Right lobe of liver (tissue), 6 donors: ENCODE measurements around the gene MORC2. TPM values are rescaled to one million over a fixed set of nuclear protein-coding genes. Genes with fewer than 3 reads are reported as not detected.

Experiments used
- ATAC-seq, 4 donors: fragments of 200-7000 bp; cut with Tn5 transposase; one replicate each; pipeline ENCODE4 v1.9.1; 2020; ENCODE audit warnings: mild to moderate bottlenecking in 4 of 4, moderate library complexity in 4 of 4
- DNase-seq, 3 donors: peaks; one replicate each; pipeline ENCODE4 v3.0.0-alpha.2; 2020
- H3K27ac ChIP-seq, 3 donors: fragments of 200-600 bp; one replicate each; pipeline ENCODE4 v1.8.0; 2022
- H3K27me3 ChIP-seq, 2 donors: fragments of 200-600 bp; one replicate each; pipeline ENCODE4 v1.8.0; 2022
- H3K36me3 ChIP-seq, 4 donors: fragments of 200-600 bp; sonication (generic) in 1 of 4; one replicate each; pipeline versions ENCODE4 v1.5.1 to v1.8.0; 2017 to 2022; ENCODE audit warnings: control low read depth in 1 of 4
- H3K4me1 ChIP-seq, 4 donors: fragments of 200-600 bp; sonication (generic) in 1 of 4; one replicate each; pipeline versions ENCODE4 v1.5.1 to v1.8.0; 2017 to 2022; ENCODE audit warnings: control low read depth in 1 of 4
- H3K4me3 ChIP-seq, 3 donors: fragments of 200-600 bp; one replicate each; pipeline ENCODE4 v1.8.0; 2022
- H3K9me3 ChIP-seq, 4 donors: fragments of 200-600 bp; sonication (generic) in 1 of 4; one replicate each; pipeline versions ENCODE4 v1.5.1 to v1.8.0; 2017 to 2022; ENCODE audit warnings: control low read depth in 1 of 4
- POLR2A ChIP-seq: fragments of 450-650 bp; IDR thresholded peaks from one replicate; pipeline ENCODE4 v1.6.1; 2017; ENCODE audit warnings: antibody characterized with exemption, mild to moderate bottlenecking
- WGBS: methylation state at CpG from one replicate; pipeline ENCODE4 v1.1.6; 2018; ENCODE audit warnings: low coverage, low lambda C conversion rate; ENCODE audit not compliant: insufficient coverage; ENCODE audit errors: missing lambda C conversion rate; 5-methylcytosine and 5-hydroxymethylcytosine counted together
- intact Hi-C, 2 donors: fragments of 100-400 bp; cut with DNase I; formaldehyde crosslinking; loops; one replicate each; pipeline versions ENCODE4 v1.11.2 to v1.14.1; 2022
- total RNA-seq, 6 experiments: library from RNA; depleted of rRNA in 2 of 6; stranded (reverse); fragments of >200 nt in 2 of 6; fragmentation: NEBNext Ultra II Directional in 3 of 6; extraction: Animal tissue kit (Norgen Biotek cat#: 25700) in 3 of 6; gene quantifications; one replicate each; pipeline versions ENCODE4 v1.1.0 to v1.2.4, GENCODE V29; 2016 to 2023
- TF ChIP-seq, protein P1 (sequence below), 4 donors: fragments of 200-600 bp in 3 of 4; fragments of 450-650 bp in 1 of 4; IDR thresholded peaks; one replicate each; pipeline versions ENCODE4 v1.5.1 to v1.8.0; 2016 to 2022; ENCODE audit warnings: antibody characterized with exemption in 4 of 4, mild to moderate bottlenecking in 2 of 4
- donor health status: DM: no; HTN: yes; CAD: no.
- donor health status: DM: no; HTN: no; CAD: no.
- donor health status: DM: no; HTN: no; CAD: no.
- donor health status: DM: no; HTN: yes; CAD: no.
- donor health status: DM: no; HTN: yes; CAD: no.

Gene MORC2
- total RNA-seq, 6 experiments from 2014 or later: 7.0 to 15.6 (median 10.8) TPM

DNA sequence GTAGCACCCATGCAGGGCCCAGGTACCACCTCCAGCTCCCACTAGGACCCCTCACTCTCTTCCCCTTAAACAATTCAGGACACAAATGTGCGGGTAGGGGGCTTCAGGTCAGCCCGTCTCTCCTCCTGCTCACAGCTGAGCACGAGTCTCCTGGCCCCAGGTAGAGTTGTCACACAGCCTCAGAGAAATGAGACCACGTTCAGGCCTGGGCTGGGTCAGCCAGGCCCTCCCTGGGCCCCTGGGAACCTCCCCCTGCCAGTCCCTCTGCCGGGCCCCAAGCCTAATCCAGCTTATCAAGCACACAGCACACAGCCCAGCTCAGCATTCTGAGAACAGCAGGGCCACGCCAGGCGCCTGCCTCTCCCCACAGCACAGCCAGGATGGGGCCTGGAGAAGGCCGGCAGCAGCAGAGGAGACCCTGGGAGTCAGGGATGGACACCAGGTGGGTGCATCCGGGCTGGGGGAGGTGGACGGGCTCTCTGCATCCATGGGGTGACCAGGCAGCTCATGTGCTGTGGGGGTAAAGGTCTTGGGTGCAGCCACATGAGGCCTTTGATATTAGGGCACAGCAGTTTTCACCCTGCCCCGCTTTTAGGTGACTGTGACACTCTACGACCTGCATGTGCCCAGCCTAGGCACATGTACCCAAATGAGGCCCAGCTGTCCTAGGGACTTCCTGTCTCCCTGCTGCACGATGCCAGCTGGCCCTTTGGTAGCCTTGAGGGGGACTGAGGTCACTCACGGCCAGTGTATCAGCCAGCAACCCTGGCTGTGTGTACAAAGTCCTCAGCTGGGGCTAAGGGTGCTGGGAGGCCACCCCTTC lies 87.0 kb downstream of the MORC2 start:
- intact Hi-C loops: no loop called here

DNA sequence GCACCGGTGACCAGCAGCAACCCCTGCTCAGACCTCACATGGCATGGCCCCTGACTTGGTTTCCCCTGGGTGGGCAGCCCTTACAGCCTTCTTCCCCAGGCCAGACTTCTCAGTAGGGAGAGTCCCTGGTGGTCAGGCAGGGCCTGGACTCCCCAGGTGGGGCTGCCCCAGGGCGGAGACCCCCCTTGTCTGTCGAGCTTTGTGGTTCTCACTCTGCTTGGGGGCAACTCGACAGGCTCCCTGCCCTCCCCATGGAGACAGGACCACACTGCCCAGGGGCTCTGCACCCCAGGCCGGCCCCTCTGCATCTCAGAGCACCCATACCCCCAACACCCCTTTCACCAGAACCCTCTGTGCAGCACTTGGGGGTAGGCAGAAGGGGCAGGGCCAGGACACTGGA lies 87.7 kb downstream of the MORC2 start:
- 100% methylated on average over 1 of the region's 5 CpGs for WGBS
- no peaks in the 10 kb centered on the region for H3K9me3 ChIP-seq
- no peak overlapping the region for H3K27ac ChIP-seq
- H3K36me3 ChIP-seq: no peaks in the 10 kb centered on the region
- intact Hi-C loops: no loop called here
- ATAC-seq (no peak), DNase-seq (peak in 1 of 3 donors; percentile 37)
- no peak overlapping the region for H3K4me3 ChIP-seq
- TF ChIP-seq, protein P1, sequence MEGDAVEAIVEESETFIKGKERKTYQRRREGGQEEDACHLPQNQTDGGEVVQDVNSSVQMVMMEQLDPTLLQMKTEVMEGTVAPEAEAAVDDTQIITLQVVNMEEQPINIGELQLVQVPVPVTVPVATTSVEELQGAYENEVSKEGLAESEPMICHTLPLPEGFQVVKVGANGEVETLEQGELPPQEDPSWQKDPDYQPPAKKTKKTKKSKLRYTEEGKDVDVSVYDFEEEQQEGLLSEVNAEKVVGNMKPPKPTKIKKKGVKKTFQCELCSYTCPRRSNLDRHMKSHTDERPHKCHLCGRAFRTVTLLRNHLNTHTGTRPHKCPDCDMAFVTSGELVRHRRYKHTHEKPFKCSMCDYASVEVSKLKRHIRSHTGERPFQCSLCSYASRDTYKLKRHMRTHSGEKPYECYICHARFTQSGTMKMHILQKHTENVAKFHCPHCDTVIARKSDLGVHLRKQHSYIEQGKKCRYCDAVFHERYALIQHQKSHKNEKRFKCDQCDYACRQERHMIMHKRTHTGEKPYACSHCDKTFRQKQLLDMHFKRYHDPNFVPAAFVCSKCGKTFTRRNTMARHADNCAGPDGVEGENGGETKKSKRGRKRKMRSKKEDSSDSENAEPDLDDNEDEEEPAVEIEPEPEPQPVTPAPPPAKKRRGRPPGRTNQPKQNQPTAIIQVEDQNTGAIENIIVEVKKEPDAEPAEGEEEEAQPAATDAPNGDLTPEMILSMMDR (IDR thresholded peaks at IDR 0.05): no peak
- no peak for TF ChIP-seq POLR2A
- no peaks in the 10 kb centered on the region for H3K27me3 ChIP-seq
- peaks cover 0 to 11% (median 0%) of the 10 kb centered on the region in 4 donors for H3K4me1 ChIP-seq

More for the DNA sequence above, 87.0 kb downstream of the MORC2 start:
- no peak for TF ChIP-seq POLR2A
- TF ChIP-seq, protein P1 (IDR thresholded peaks at IDR 0.05): no peak
- Histone ChIP-seq H3K36me3 (no peaks in the 10 kb centered on the region), H3K4me1 (peaks cover 0 to 11% (median 0%) of the 10 kb centered on the region in 4 donors), H3K4me3 (no peak overlapping the region), H3K9me3 (no peaks in the 10 kb centered on the region), H3K27ac (no peak overlapping the region), H3K27me3 (no peaks in the 10 kb centered on the region)
- peak; percentile 41 to 72 (median 62) for DNase-seq
- WGBS: 21% methylated on average over 2 of the region's 14 CpGs
- peak; percentile 60 to 82 (median 70) for ATAC-seq

DNA sequence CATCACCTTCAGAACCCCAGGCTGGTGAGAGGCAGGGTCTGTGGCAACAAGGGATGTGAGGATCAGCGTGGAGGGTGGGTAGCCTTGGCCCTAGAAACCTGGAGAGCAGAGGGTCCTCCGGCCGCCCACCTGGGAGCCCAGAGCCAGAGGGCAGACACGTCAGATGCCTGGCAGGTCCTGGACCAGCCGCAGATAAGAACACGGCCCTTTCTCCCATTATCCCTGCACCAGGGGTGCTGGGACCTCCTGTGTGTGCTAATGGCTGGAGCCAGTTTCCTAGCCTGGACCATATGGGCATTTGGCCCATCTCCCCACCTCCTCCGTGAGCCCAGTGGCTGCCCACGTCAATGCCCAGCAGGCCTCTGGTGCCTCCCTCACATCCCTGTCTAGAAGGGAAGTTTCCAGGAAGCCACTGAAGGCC lies 88.4 kb downstream of the MORC2 start:
- Histone ChIP-seq H3K27me3 (no peaks in the 10 kb centered on the region), H3K9me3 (no peaks in the 10 kb centered on the region), H3K4me3 (no peak overlapping the region), H3K36me3 (no peaks in the 10 kb centered on the region), H3K4me1 (peaks cover 0 to 11% (median 0%) of the 10 kb centered on the region in 4 donors), H3K27ac (no peak overlapping the region)
- intact Hi-C loops: no loop called here
- WGBS: no CpG with 5 or more reads among the region's 8 CpGs
- DNase-seq (peak in 2 of 3 donors; percentile 10 to 30), ATAC-seq (no peak)
- no peak for TF ChIP-seq POLR2A
- TF ChIP-seq, protein P1 (IDR thresholded peaks at IDR 0.05): no peak

DNA sequence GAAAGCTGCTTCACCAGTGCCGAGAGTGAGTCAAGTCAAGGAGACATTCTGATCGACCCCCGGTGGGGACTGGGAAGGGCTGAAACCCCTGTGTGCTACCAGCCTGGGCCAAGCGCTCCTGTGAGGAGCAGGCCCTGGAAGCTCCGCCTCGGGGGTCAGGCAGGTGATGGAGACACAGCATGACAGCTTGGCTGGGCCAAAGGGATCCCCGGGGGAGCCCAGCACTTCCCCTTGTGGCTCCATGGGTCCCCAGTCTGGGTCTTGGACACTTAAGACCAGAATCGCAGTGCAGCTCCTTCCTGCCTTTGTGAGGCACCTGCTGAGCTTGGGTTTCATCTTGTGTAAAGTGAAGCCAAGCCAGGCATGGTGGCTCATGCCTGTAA lies 89.2 kb downstream of the MORC2 start:
- peak in 1 of 3 donors; percentile 38 for DNase-seq
- Histone ChIP-seq H3K27me3 (no peaks in the 10 kb centered on the region), H3K4me3 (no peak overlapping the region), H3K4me1 (peaks cover 0 to 11% (median 0%) of the 10 kb centered on the region in 4 donors), H3K9me3 (no peaks in the 10 kb centered on the region), H3K36me3 (no peaks in the 10 kb centered on the region), H3K27ac (no peak overlapping the region)
- no peak for TF ChIP-seq POLR2A
- TF ChIP-seq, protein P1 (IDR thresholded peaks at IDR 0.05): no peak
- intact Hi-C loops: no loop called here
- ATAC-seq: no peak
- 80% methylated on average over 1 of the region's 8 CpGs for WGBS
